ENCODE results near the gene NIPBL. TPM values are rescaled to one million over a fixed set of nuclear protein-coding genes. Genes with fewer than 3 reads are reported as not detected.

The NIPBL gene
- total and polyA plus RNA-seq, 5 donors from 2014 or later = 12.5 to 132 (median 17.4) TPM

DNA sequence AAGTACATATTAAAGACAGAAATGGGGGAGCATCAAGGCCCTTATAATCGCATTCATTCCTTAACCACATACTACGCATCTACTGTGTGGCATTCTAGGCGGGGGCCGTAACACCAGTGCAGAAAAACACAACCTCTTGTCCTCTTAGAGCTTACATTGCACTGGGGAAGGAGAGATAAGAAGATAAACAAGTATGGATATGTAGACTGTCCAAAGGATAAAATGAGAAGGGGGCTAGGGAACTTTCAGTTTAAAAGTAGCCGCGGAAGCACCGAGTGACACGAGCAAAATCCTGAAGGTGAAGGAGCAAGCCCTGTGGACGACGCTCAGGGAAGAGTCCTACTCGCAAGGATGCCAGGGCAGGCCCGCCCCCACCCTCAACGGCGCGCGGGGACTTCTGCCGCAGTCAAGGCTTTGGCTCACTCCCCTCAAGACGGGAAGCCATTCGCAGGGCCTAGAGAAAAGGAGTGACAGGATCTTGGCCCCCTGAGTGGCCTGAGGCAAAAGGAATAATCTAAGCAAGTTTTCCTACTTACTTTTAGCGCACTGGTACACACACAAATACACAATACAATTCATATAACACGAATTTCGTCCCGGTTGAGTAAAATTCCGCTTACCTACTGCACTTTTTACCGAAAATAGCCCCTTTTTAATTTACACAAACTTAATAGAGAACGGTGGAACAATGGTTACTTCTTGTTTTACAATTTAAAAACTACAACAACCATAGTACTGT, 1.3 kb upstream of the NIPBL start:
- peak; percentile 28 to 56 (median 47) for DNase-seq
- peaks cover 0 to 2% (median 0%) of the 10 kb centered on the region in 7 donors for H3K9me3 Mint-ChIP-seq
- no peaks in the 10 kb centered on the region for H3K36me3 ChIP-seq (ENCODE audit: control insufficient read depth, insufficient read depth, low read length)
- H3K27me3 ChIP-seq (ENCODE audit: control insufficient read depth, insufficient read depth, low read length) = no peaks in the 10 kb centered on the region
- H3K4me3 Mint-ChIP-seq = peak overlapping the region; percentile 87 to 99 (median 98)
- H3K27me3 Mint-ChIP-seq = peaks cover 8% of the 10 kb centered on the region
- H3K4me3 ChIP-seq (ENCODE audit: low read depth, low read length) = peak overlapping the region; percentile 99
- peaks cover 13 to 64% (median 43%) of the 10 kb centered on the region in 4 donors for H3K4me1 Mint-ChIP-seq
- no peak for ATAC-seq (ENCODE audit: low read depth in 2 of 2)
- H3K27ac ChIP-seq (ENCODE audit: insufficient read depth, low read length, poor library complexity, severe bottlenecking) = peak overlapping the region; percentile 97
- peak overlapping the region; percentile 96 to 99 (median 98) for H3K27ac Mint-ChIP-seq
- no peaks in the 10 kb centered on the region for H3K9me3 ChIP-seq (ENCODE audit: control insufficient read depth in 2 of 2, low read length in 2 of 2)
- H3K4me1 ChIP-seq (ENCODE audit: control insufficient read depth, insufficient read depth, low read length, poor library complexity, severe bottlenecking) = peaks cover 52% of the 10 kb centered on the region
- H3K36me3 Mint-ChIP-seq = no peaks in the 10 kb centered on the region

DNA sequence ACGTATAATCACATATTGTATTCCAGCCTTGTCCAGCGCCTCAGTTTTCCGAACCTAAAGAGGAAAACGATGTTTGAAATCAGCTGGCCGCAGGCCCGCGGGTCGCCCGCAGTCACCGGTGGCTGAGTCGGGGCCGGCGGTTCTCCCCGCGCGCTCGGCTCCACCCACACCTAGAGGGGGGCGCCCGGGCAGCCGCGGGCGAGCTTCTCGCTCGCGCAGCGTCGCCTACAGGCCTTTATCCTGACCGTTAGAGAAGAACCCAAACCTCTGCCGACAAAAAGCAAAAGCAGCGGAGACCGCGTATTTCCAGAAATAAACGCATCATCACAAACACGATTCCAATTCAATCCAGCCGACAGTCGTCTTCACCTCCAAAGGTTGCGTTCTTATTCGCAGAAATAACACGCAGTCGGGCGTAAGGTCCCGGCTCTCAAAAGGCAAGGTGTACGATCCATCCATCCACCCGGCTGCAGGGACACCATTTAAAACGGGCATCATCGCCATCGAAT, 725 bp upstream of the NIPBL start:
- Histone ChIP-seq H3K27ac (ENCODE audit: insufficient read depth, low read length, poor library complexity, severe bottlenecking) (peak overlapping the region; percentile 97), H3K4me1 (ENCODE audit: control insufficient read depth, insufficient read depth, low read length, poor library complexity, severe bottlenecking) (peaks cover 54% of the 10 kb centered on the region), H3K36me3 (ENCODE audit: control insufficient read depth, insufficient read depth, low read length) (no peaks in the 10 kb centered on the region), H3K9me3 (ENCODE audit: control insufficient read depth in 2 of 2, low read length in 2 of 2) (no peaks in the 10 kb centered on the region), H3K4me3 (ENCODE audit: low read depth, low read length) (peak overlapping the region; percentile 99), H3K27me3 (ENCODE audit: control insufficient read depth, insufficient read depth, low read length) (no peaks in the 10 kb centered on the region)
- Mint-ChIP-seq H3K27ac (peak overlapping the region; percentile 96 to 99 (median 98)), H3K4me1 (peaks cover 11 to 65% (median 42%) of the 10 kb centered on the region in 4 donors), H3K4me3 (peak overlapping the region; percentile 87 to 99 (median 98)), H3K36me3 (no peaks in the 10 kb centered on the region), H3K9me3 (peaks cover 0 to 2% (median 0%) of the 10 kb centered on the region in 7 donors), H3K27me3 (peaks cover 8% of the 10 kb centered on the region)
- DNase-seq = peak; percentile 67 to 85 (median 75)
- ATAC-seq (ENCODE audit: low read depth in 2 of 2) = peak; percentile 66 to 73

DNA sequence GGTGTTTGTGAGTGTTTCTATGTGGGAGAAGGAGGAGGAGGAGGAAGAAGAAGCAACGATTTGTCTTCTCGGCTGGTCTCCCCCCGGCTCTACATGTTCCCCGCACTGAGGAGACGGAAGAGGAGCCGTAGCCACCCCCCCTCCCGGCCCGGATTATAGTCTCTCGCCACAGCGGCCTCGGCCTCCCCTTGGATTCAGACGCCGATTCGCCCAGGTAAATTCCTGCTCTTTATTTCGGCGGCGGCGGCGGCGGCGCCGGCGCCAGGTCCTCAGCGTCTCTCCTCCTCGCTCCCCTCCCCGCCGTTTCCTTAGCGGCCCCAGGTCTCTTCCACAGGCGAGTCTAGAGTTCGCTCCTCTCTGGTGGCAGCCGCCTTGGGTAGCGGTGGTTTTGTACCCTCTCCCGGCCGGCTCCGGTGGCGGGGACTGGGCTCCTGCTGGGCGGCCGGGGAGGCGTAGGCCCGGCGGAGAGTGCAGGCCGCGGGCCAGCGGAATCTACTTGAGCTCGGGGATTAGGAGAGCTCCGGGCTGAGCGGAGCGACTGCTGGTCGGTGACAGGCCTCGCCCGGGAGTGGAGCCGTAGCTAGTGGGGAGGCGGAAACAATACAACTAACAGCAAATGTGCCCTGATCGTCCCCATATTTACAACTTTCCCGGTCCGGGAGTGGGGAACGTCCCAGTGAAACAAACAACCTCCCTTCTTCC, 547 bp downstream of the NIPBL start:
- Mint-ChIP-seq H3K9me3 (peaks cover 0 to 2% (median 0%) of the 10 kb centered on the region in 7 donors), H3K4me1 (peaks cover 21 to 65% (median 45%) of the 10 kb centered on the region in 4 donors), H3K36me3 (no peaks in the 10 kb centered on the region), H3K4me3 (peak overlapping the region; percentile 87 to 99 (median 98)), H3K27ac (peak overlapping the region; percentile 94 to 99 (median 96)), H3K27me3 (peaks cover 8% of the 10 kb centered on the region)
- peak in 2 of 3 donors; percentile 56 to 70 for DNase-seq
- Histone ChIP-seq H3K4me1 (ENCODE audit: control insufficient read depth, insufficient read depth, low read length, poor library complexity, severe bottlenecking) (peaks cover 57% of the 10 kb centered on the region), H3K27me3 (ENCODE audit: control insufficient read depth, insufficient read depth, low read length) (no peaks in the 10 kb centered on the region), H3K36me3 (ENCODE audit: control insufficient read depth, insufficient read depth, low read length) (no peaks in the 10 kb centered on the region), H3K4me3 (ENCODE audit: low read depth, low read length) (peak overlapping the region; percentile 92), H3K9me3 (ENCODE audit: control insufficient read depth in 2 of 2, low read length in 2 of 2) (no peaks in the 10 kb centered on the region), H3K27ac (ENCODE audit: insufficient read depth, low read length, poor library complexity, severe bottlenecking) (peak overlapping the region; percentile 97)
- ATAC-seq (ENCODE audit: low read depth in 2 of 2) = peak; percentile 12 to 18

DNA sequence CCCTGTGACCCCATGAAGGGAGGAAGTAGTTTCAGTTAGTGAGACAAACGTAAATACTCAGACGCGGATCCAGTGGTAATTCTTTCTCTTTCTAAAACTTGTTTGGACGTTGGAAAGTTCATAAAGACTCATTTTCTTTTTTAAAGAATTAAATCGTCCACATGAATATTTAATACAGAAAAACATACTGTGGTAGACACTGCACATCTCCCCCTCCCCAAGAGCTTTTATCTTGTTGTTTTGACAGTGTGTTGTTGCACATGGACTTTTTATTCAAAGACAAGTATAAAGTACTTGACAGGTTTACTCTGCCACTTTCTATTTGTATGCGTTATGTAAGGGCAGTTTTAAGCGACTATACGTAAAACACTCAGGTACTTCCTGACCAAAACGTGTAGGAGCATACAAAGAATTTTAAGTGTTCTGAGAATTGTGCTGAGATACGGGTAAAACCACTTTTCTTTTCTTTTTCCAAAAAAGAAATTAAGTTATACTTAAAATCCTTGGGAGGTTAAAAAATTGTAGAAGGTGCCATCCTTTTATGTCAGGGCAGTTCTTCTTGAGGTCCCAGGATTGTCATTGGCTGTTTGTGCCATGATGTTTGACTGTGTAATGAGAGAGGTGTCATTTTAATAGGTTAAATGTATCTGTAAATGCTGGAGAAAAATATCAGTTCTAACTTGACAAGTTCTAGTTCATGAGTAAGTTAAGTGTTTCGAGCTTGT, 1.3 kb downstream of the NIPBL start:
- Mint-ChIP-seq H3K4me3 (peak overlapping the region; percentile 87 to 99 (median 98)), H3K27ac (peak overlapping the region; percentile 94 to 99 (median 96)), H3K27me3 (peaks cover 8% of the 10 kb centered on the region), H3K4me1 (peaks cover 25 to 64% (median 46%) of the 10 kb centered on the region in 4 donors), H3K36me3 (no peaks in the 10 kb centered on the region), H3K9me3 (peaks cover 0 to 2% (median 0%) of the 10 kb centered on the region in 7 donors)
- Histone ChIP-seq H3K27ac (ENCODE audit: insufficient read depth, low read length, poor library complexity, severe bottlenecking) (peak overlapping the region; percentile 97), H3K36me3 (ENCODE audit: control insufficient read depth, insufficient read depth, low read length) (no peaks in the 10 kb centered on the region), H3K27me3 (ENCODE audit: control insufficient read depth, insufficient read depth, low read length) (no peaks in the 10 kb centered on the region), H3K4me1 (ENCODE audit: control insufficient read depth, insufficient read depth, low read length, poor library complexity, severe bottlenecking) (peaks cover 56% of the 10 kb centered on the region), H3K9me3 (ENCODE audit: control insufficient read depth in 2 of 2, low read length in 2 of 2) (no peaks in the 10 kb centered on the region), H3K4me3 (ENCODE audit: low read depth, low read length) (peak overlapping the region; percentile 92)
- DNase-seq (peak; percentile 26 to 80 (median 64)), ATAC-seq (ENCODE audit: low read depth in 2 of 2) (peak; percentile 9 to 17)

DNA sequence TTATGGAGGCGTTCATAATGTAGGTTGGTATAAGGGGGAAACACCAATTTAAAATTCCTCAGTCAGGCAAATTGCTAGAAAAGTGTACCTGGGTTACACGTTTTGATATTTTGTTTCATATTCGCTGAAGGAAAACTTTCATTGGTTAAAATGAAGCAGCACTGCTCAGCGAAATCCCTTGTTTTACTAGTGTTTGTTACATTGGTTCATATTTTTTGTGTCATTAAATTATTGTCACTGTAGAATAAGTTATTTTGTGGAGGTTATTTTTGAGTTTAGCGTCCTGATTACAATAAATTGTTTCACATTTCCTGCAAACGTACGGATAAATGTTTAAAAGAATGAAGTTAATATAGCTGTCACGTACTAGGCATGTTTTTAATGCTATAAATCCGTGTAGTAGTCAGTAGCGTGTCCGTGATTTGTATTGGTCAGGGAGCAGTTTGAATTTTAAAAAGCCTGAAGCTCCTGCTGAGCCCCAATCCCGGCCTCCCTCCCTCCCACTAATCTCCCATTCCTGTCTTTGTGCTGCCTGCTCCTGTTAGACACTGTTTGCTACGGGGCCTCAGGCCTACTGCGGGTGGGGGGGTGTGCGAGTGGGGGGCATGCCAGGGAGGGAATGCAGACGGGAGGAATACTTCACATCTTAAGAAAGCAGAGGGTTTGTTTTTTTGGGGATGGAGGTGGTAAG, 2.0 kb downstream of the NIPBL start:
- DNase-seq (no peak), ATAC-seq (ENCODE audit: low read depth in 2 of 2) (no peak)
- Mint-ChIP-seq H3K9me3 (peaks cover 0 to 2% (median 0%) of the 10 kb centered on the region in 7 donors), H3K27ac (peak overlapping the region; percentile 94 to 99 (median 96)), H3K4me3 (peak overlapping the region; percentile 87 to 99 (median 98)), H3K36me3 (no peaks in the 10 kb centered on the region), H3K4me1 (peaks cover 25 to 58% (median 44%) of the 10 kb centered on the region in 4 donors), H3K27me3 (peaks cover 8% of the 10 kb centered on the region)
- Histone ChIP-seq H3K4me1 (ENCODE audit: control insufficient read depth, insufficient read depth, low read length, poor library complexity, severe bottlenecking) (peaks cover 49% of the 10 kb centered on the region), H3K27ac (ENCODE audit: insufficient read depth, low read length, poor library complexity, severe bottlenecking) (peak overlapping the region; percentile 97), H3K27me3 (ENCODE audit: control insufficient read depth, insufficient read depth, low read length) (no peaks in the 10 kb centered on the region), H3K36me3 (ENCODE audit: control insufficient read depth, insufficient read depth, low read length) (no peaks in the 10 kb centered on the region), H3K4me3 (ENCODE audit: low read depth, low read length) (peak overlapping the region; percentile 92), H3K9me3 (ENCODE audit: control insufficient read depth in 2 of 2, low read length in 2 of 2) (no peaks in the 10 kb centered on the region)

DNA sequence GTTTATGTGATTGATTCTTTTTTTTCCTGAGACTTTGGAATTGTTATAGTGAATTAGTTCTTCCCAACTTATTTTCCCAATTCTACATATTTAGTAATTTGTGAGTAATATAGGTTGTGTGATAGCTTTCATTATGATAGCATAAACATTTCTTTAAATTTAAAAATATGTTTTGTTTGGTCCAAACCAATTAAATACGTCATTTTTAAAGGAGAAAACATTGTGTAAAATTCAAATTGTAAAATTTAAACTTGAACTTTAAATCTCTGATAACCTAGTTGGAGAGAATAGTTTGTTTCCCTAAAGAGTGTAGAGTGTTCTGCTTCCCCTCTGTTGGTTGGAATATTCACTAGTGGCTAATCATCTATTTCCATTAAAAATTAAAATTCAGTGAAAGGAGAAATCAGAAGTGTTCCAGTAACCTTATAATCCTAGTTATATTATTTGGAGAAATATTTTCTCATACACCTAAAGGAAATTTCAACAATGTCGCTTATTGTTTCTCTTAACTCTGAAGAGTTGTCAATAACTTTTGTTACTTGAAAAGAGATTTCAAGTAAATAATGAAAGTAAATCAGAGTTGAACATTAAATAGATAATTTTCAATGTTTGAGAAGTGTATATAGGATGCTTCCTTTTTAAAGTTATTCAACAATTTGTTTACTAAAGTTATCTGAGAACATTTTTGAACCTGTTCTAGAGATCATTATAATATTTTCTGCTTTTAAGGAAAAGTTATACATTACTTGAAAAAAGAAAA, 2.9 kb downstream of the NIPBL start:
- ATAC-seq (ENCODE audit: low read depth in 2 of 2) (no peak), DNase-seq (no peak)
- Histone ChIP-seq H3K4me1 (ENCODE audit: control insufficient read depth, insufficient read depth, low read length, poor library complexity, severe bottlenecking) (peaks cover 47% of the 10 kb centered on the region), H3K9me3 (ENCODE audit: control insufficient read depth in 2 of 2, low read length in 2 of 2) (no peaks in the 10 kb centered on the region), H3K36me3 (ENCODE audit: control insufficient read depth, insufficient read depth, low read length) (no peaks in the 10 kb centered on the region), H3K27ac (ENCODE audit: insufficient read depth, low read length, poor library complexity, severe bottlenecking) (no peak overlapping the region), H3K4me3 (ENCODE audit: low read depth, low read length) (peak overlapping the region; percentile 92), H3K27me3 (ENCODE audit: control insufficient read depth, insufficient read depth, low read length) (no peaks in the 10 kb centered on the region)
- Mint-ChIP-seq H3K9me3 (peaks cover 0 to 2% (median 0%) of the 10 kb centered on the region in 7 donors), H3K27ac (peak overlapping the region in 2 of 3 donors; percentile 96 to 99), H3K4me1 (peaks cover 31 to 57% (median 47%) of the 10 kb centered on the region in 4 donors), H3K36me3 (no peaks in the 10 kb centered on the region), H3K4me3 (peak overlapping the region; percentile 87 to 99 (median 98)), H3K27me3 (peaks cover 8% of the 10 kb centered on the region)
